K562 (cell line): ENCODE measurements around the gene BPTF. TPM values are rescaled to one million over a fixed set of nuclear protein-coding genes. Genes with fewer than 3 reads are reported as not detected.

Experiments used
- CHD7 ChIP-seq: fragments of 200-600 bp; sonication (generic); IDR thresholded peaks from one replicate; pipeline ENCODE4 v1.6.1; 2012; ENCODE audit warnings: mild to moderate bottlenecking, low read depth, low read length, inconsistent platforms
- CREM ChIP-seq: IDR thresholded peaks from 2 replicates; pipeline ENCODE4 v1.6.1; 2014; ENCODE audit warnings: antibody characterized with exemption, low read depth
- MTA2 ChIP-seq: fragments of 450-650 bp; IDR thresholded peaks from 2 replicates; pipeline ENCODE4 v1.6.1; 2016; ENCODE audit warnings: low read depth
- PPARD ChIP-seq: fragments of 250-450 bp; sonication (Bioruptor Pico); IDR thresholded peaks from 2 replicates; pipeline ENCODE4 v1.8.0; 2022; ENCODE audit warnings: inconsistent platforms, mild to moderate bottlenecking, moderate library complexity
- polyA plus RNA-seq, 8 experiments: library from polyadenylated mRNA; depleted of rRNA in 4 of 8; stranded (reverse) in 5 of 8; unstranded in 3 of 8; fragments of >200 nt; fragmentation: Nextera tagmentation in 2 of 8; fragmentation: Illumina TruSeq in 1 of 8; extraction: Ambion mirVana in 2 of 8; extraction: Trizol in 1 of 8; gene quantifications; 2 replicates each; pipeline versions ENCODE4 v1.2.1 to v1.2.3, GENCODE V29; 2011 to 2014; ENCODE audit warnings: inconsistent platforms in 1 of 8, missing spikeins in 1 of 8
- total RNA-seq, 7 experiments: library from RNA; depleted of rRNA in 6 of 7; stranded (reverse); fragments of >200 nt in 6 of 7; fragmentation: Illumina TruSeq in 2 of 7; extraction: Trizol in 2 of 7; gene quantifications; 2 replicates each; pipeline versions ENCODE4 v1.2.1 to v1.2.3, GENCODE V29; 2011 to 2021; ENCODE audit warnings: low replicate concordance in 1 of 7

Gene BPTF
- total and polyA plus RNA-seq, 9 of the 15 experiments (the other 6 are each of a cell fraction or from before 2014, with no cell fraction given) = 12.5 to 52.1 (median 26.9) TPM

DNA sequence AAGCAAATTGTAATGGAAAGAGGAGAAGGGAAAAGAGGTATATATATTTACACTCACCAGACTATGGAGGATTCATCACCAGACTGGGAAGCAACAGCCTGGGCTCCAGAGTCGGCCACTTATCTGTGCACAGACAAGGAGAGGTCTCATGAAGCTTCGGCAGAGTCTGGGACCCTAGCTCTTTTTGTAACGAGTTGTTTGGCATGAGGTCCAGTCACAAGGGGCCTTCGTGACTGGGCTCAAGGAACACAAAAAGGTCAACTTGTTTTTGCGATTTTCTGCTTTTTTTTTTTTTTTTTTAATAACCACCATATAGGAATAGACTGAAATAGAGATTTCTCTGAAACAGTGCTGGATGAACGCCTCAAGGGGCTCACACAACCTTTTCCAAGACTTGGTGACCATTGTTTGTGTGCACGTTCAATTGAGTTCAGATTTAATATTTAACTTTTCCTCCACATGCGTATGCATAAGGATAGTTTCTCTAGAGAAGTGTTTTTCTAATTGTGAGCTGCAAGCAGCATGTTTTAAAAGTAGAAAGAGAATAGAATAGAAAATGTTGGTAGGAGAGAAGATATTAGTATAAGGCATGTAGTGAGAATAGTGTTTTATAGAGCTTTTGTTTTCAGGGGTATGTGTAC lies 25.8 kb downstream of the BPTF start (continued):
- TF ChIP-seq CHD7 (no peak), MTA2 (no peak), PPARD (CRISPR knock-in tag) (no peak), CREM (no peak)
